Activated gamma-delta T cell (primary cell): ENCODE measurements around the gene UGT3A2.

Source experiments
- DNase-seq: peaks from one replicate; lab custom pipeline; 2025; lab: John Stamatoyannopoulos, UW
- total RNA-seq, 2 donors: gene quantifications; one replicate each; lab custom pipeline; 2026; lab: John Stamatoyannopoulos, UW

Gene UGT3A2
- 0 to 0.26 reads per million in 2 donors for total RNA-seq

- DNase-seq, result no peak
Measured at GRCh38 chr5:36066540-36067210, at the start of gene UGT3A2. UGT3A2 (minus strand) TSS chr5:36066882; CDS start chr5:36066789, 93 bp downstream.

- DNase-seq, result no peak
Measured at GRCh38 chr5:36111238-36111637, 44.6 kb upstream of the UGT3A2 start.

GRCh38 chr5:36108758-36109460 is 42.2 kb upstream of the UGT3A2 start:
- DNase-seq, result no peak

GRCh38 chr5:36105819-36106218 is 39.1 kb upstream of the UGT3A2 start:
- no peak for DNase-seq

- DNase-seq, result no peak
Measured at GRCh38 chr5:36099748-36100147, 33.1 kb upstream of the UGT3A2 start.

- DNase-seq, result no peak
Measured at GRCh38 chr5:36096486-36096885, 29.8 kb upstream of the UGT3A2 start.

GRCh38 chr5:36089989-36090388 is 23.3 kb upstream of the UGT3A2 start:
- no peak for DNase-seq

- DNase-seq, result no peak
Measured at GRCh38 chr5:36079200-36079781, 12.6 kb upstream of the UGT3A2 start.

GRCh38 chr5:36078430-36078829 is 11.7 kb upstream of the UGT3A2 start:
- no peak for DNase-seq

- no peak for DNase-seq
Measured at GRCh38 chr5:36073595-36074216, 7.0 kb upstream of the UGT3A2 start.

GRCh38 chr5:36070687-36071571 is 4.2 kb upstream of the UGT3A2 start:
- DNase-seq, result no peak

GRCh38 chr5:36068751-36069281 is 2.1 kb upstream of the UGT3A2 start:
- DNase-seq, result no peak

GRCh38 chr5:36066001-36066539 is 612 bp downstream of the UGT3A2 start:
- DNase-seq, result no peak

GRCh38 chr5:36060420-36060887 is 6.2 kb downstream of the UGT3A2 start:
- no peak for DNase-seq

- no peak for DNase-seq
Measured at GRCh38 chr5:36059571-36060419, 6.9 kb downstream of the UGT3A2 start.

- DNase-seq, result no peak
Measured at GRCh38 chr5:36058776-36059175, 7.9 kb downstream of the UGT3A2 start.

- no peak for DNase-seq
Measured at GRCh38 chr5:36057386-36057785, 9.3 kb downstream of the UGT3A2 start.

- DNase-seq, result no peak
Measured at GRCh38 chr5:36056422-36056821, 10.3 kb downstream of the UGT3A2 start.

GRCh38 chr5:36055984-36056383 is 10.7 kb downstream of the UGT3A2 start:
- no peak for DNase-seq

- DNase-seq, result no peak
Measured at GRCh38 chr5:36054647-36055046, 12.0 kb downstream of the UGT3A2 start.
